ENCODE measurements around the gene STN1. TPM values are rescaled to one million over a fixed set of nuclear protein-coding genes. Genes with fewer than 3 reads are reported as not detected.

Gene STN1
- total and polyA plus RNA-seq, 9 of the 15 experiments (the other 6 are each of a cell fraction or from before 2014, with no cell fraction given) = 9.1 to 19.6 (median 13.8) TPM

- no peak overlapping the region for H3K27ac ChIP-seq (ENCODE audit: extremely low read depth, low read depth, low read length)
- H3K27me3 ChIP-seq (ENCODE audit: control insufficient read depth in 2 of 2, insufficient read depth in 2 of 2, low read length in 2 of 2) = no peaks in the 10 kb centered on the region
- H3K4me2 ChIP-seq (ENCODE audit: insufficient read depth, low read length) = no peak overlapping the region
- H2AFZ ChIP-seq (ENCODE audit: low read depth, low read length) = no peak overlapping the region
- no peaks in the 10 kb centered on the region for H3K9me3 ChIP-seq (replicated peaks; ENCODE audit: control insufficient read depth, insufficient read depth, low read depth, low read length)
- ATAC-seq (no peak), FAIRE-seq (no peak), DNase-seq (ENCODE audit: extremely low read depth in 1 of 4, low spot score in 3 of 4) (no peak)
- in situ Hi-C loops (cut with MboI) = loop anchor here (10.0 kb wide), 1 partner anchor 313 kb away; no protein-coding TSS in a partner anchor
- no peaks in the 10 kb centered on the region for H3K79me2 ChIP-seq (ENCODE audit: control insufficient read depth, insufficient read depth, low read length)
- H3K4me1 ChIP-seq (replicated peaks in 1 of 2; ENCODE audit: control insufficient read depth in 2 of 2, insufficient read depth in 2 of 2, low read length in 2 of 2) = no peaks in the 10 kb centered on the region; a peak in 1 of 5 replicates
- ChIA-PET POLR2A (no interaction called here), CTCF (ENCODE audit: low intra/inter-chr PET ratio) (no interaction called here)
- BruUV-seq (replicated peaks) = no TSS peak
- H3K36me3 ChIP-seq (ENCODE audit: control insufficient read depth, insufficient read depth, low read length) = peaks cover 3% of the 10 kb centered on the region; the same call in 2 of the 3 replicates
- no peaks in the 10 kb centered on the region for H4K20me1 ChIP-seq (replicated peaks; ENCODE audit: control insufficient read depth, insufficient read depth, low read length)
- H3K9ac ChIP-seq (ENCODE audit: insufficient read depth in 1 of 2, low read depth in 2 of 2, low read length in 2 of 2) = no peak overlapping the region
- H3K9me1 ChIP-seq (ENCODE audit: control insufficient read depth, insufficient read depth, low read length) = no peaks in the 10 kb centered on the region
- intact Hi-C loops (cut with micrococcal nuclease) = no loop called here
- no peak overlapping the region for H3K4me3 ChIP-seq
- 90% methylated on average over 3 of the region's 3 CpGs for WGBS (ENCODE audit: insufficient coverage, low coverage, missing lambda C conversion rate)
- TF ChIP-seq RNF2 (IDR thresholded peaks at IDR 0.05) (no peak), SRSF7 (optimal IDR thresholded peaks at IDR 0.05; ENCODE audit: low read depth, low read length) (no peak), DEAF1 (CRISPR knock-in tag; IDR thresholded peaks at IDR 0.05) (no peak), E2F6 (IDR thresholded peaks at IDR 0.05; ENCODE audit: borderline replicate concordance in 1 of 2, extremely low read depth in 1 of 2, insufficient read depth in 1 of 2, insufficient read length in 1 of 2, low read depth in 1 of 2, low read length in 1 of 2, poor library complexity in 1 of 2, severe bottlenecking in 1 of 2) (no peak), ETS2 (tag; IDR thresholded peaks at IDR 0.05; ENCODE audit: borderline replicate concordance, poor library complexity, severe bottlenecking) (no peak), RREB1 (CRISPR knock-in tag; IDR thresholded peaks at IDR 0.05) (no peak), RFX7 (CRISPR knock-in tag; IDR thresholded peaks at IDR 0.05) (no peak), HBP1 (CRISPR knock-in tag; IDR thresholded peaks at IDR 0.05) (no peak)
Observed at GRCh38 chr10:103892181-103892580, 25.8 kb downstream of the STN1 start.

All from K562 (cell line).